ENCODE results near the gene MX1.

Gene MX1

DNA sequence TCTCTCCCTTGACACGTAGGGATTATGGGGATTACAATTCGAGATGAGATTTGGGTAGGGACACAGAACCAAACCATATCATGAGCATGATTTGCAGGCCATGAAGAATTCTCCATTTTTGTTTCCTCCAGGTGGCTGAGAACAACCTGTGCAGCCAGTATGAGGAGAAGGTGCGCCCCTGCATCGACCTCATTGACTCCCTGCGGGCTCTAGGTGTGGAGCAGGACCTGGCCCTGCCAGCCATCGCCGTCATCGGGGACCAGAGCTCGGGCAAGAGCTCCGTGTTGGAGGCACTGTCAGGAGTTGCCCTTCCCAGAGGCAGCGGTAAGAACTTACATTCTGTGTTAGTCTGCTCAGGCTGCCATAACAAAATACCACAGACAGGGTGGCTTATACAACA, 9.7 kb downstream of the MX1 start:
- DNase-seq: no peak

DNA sequence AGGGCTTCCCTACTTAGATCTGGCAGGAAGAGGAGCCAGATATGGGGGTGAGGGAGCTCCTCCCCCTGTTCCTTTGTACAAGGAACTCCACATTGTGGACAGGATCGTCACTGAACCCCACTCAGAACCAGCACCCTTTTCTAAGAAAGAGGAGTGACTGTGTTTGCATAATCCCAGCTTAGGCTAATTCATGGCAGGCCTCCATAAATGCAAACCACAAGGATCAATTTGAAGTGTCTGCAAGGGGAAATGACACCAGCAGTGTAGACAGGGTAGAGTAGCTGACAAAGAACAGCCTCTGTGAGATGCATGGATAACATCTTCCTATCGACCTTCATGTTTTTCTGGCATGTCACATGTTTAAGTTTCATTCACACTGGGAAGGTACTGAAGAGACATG, 11.7 kb downstream of the MX1 start:
- no peak for DNase-seq

DNA sequence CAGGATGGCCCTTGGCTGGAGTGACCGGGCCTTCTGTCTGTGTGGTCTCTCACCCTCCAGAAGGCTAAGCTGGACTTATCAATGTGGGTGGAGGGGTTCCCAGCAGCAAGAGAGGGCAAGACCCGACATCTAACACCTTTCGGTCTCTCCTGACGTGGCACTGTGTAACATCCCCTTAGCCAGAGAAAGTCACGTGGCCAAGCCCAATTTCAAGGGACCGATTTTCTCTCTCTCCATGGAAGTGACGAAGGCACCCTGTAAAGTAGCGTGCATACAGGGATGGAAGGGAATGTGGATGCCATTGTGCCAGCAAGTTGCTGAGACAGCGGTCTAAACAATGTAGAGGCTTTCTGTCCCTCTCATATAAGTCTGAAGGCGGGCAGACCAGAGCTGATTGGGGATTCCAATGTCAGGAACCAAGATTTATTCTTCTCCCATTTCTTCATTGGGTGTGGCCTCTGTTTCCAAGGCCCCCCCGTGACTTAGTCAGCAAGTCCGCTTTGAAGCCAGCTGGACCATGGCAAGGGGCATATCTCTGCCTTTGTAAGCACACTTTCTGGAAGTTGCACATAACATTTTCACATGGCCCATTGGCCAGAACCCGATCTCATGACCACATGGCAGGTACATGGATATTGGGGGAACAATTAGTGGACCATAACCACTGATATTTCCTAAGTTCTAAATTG, 12.5 kb downstream of the MX1 start:
- DNase-seq: no peak

DNA sequence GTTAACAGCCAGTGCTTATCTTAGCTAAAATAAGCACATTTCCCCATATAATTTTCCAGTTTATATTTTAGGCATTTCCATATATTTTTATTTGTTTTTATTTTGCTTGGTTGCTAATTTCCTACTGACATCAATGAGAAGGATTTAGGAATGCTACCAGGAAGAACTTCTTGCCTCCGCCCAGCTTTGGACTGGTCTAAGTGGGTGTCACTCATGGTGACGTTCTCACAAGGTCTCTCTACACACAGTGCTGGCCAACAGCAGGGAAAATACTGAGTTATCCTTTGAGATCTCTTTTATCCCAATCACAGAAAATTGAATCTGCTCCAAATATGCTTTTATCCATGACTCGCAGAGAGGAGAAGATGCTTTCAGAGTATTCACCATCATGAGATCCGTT, 13.2 kb downstream of the MX1 start:
- DNase-seq: no peak

DNA sequence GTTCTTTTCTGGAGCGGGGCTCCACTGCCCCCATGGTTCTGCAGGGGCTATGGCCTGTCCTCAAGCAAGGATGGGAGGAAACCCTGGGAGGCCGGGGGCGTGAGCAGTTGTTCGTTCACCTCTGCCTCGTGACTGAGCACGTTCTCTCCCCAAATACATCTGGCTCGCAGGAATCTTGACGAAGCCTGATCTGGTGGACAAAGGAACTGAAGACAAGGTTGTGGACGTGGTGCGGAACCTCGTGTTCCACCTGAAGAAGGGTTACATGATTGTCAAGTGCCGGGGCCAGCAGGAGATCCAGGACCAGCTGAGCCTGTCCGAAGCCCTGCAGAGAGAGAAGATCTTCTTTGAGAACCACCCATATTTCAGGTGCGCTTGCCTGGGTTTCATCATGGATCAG, 15.5 kb downstream of the MX1 start:
- DNase-seq: no peak

DNA sequence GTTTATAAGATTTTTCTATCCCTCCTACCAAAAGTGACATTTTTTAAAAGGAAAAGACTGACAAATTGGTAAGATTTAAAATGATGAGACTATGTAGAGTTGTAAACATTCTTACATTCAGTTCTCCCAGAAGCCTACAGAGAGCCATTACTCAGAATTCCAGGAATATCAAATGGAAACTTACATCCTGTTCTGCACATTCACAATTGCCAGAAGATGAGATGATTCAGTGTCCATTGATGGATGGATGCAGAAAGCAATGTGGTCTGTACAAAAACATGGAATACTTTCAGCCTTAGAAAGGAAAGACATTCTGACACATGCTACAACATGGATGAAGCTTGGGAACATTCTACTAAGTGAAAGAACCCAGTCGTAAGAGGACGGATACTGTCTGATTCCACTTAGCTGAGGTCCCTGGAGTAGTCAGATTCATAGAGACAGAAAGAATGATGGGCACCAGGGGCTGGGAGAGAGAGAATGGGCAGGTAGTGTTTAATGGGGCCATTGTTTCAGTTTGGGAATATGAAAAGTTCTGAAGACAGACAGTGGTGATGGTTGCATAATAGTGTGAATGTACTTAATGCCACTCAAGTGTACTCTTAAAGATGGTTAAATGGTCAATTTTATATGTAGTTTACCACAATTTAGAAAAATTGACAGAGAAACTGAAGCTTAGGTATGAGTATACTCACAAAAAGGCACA, 16.6 kb downstream of the MX1 start:
- no peak for DNase-seq

DNA sequence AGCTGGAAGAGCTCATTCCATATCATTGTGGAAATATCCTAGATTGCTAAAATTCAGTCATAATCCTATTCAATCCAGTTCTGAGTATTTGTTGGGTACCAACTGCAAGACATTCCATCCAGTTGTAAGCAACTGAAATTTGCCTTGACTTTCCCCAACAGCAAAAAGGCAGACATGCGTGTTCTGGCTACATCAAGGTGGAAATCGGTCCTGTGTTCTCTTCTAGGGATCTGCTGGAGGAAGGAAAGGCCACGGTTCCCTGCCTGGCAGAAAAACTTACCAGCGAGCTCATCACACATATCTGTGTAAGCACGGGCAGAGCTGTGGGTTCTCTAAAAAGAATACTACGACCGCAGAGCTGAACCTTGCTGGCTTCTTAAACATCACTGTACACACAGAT, 17.5 kb downstream of the MX1 start:
- no peak for DNase-seq

DNA sequence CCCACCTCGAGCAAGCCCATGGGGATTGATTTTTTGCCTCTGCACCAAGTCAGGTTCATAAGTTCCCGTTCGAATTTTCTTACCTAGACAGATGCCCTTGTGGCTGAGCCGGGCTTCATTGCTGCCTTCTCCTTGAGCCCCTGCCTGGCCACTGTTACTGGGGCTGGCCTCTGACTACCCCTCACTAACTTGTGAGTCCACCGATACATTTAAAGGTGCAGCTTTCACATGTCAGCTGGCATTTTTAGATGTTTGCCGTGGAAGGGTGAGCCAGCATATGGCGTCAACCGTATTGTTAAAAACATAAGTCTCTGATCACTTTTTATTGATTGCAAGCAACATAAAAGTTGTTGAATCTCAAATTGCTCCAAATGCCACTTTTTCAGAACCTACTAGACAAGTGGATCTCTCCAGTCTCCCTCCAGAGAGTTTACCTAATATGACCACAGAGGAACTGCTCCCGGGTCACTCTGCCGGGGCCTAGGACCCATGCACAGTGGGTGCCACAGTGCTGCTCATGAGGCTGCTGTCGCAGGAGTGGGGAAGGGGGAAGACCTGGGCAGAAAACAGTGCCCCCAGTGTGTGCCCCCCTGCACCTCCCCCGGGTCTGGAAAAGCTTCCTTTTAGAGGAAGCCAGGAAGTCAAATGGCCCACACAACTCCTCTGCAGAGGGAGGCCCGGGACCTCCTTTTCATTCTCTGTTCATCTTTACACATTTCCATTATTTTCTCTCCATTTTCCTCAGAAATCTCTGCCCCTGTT, 18.8 kb downstream of the MX1 start:
- no peak for DNase-seq

DNA sequence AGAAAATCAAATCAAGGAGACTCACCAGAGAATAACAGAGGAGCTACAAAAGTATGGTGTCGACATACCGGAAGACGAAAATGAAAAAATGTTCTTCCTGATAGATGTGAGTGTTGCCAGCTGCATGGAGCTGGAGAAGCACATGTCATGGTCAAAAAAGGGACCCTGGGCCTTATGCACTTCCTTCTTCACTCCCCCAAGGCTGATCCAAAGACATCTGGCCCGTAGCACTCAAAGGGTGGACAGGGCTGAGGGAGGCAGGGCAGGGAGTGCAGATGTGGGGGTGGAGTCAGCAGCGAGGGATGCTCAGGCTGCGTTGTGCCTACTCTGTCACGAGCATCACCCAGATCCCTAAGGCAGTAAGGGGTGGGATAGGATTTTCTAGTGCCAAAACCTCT, 19.4 kb downstream of the MX1 start:
- no peak for DNase-seq

DNA sequence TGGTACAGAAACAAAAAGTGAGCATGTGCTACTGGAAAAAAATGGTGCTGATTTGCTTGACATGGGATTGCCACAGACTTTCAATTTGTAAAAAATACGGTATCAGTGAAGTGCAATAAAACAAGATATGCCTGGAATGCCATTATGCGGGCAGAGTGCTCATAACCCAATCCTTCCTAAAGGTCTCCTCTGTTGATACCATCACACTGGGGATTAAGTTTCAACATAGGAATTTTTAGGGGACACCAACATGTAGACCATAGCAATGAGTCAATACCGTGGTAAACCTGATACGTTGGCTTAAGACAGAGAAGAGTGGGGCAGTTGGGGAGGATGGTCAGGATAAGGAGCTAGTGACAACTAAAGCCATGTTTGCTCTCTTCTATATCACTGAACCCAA, 20.5 kb downstream of the MX1 start:
- DNase-seq: no peak

DNA sequence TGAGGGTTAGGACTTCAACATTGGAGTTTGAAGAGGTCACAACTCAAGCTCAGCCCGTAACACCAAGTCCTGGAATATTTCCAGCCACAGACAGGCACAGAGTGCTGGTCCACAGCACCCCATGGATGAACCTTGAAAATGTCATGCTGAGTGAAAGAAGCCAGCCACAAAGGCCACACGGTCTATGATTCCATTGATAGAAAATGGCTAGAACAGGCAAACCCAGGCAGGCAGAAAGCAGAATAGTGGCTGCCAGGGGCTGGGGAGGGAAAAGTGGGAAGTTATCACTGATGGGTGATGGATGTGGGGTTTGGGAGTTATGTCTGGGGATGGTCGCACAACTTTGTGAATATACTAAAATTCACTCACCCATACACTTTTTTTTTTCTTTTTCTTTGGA, 21.3 kb downstream of the MX1 start:
- no peak for DNase-seq

DNA sequence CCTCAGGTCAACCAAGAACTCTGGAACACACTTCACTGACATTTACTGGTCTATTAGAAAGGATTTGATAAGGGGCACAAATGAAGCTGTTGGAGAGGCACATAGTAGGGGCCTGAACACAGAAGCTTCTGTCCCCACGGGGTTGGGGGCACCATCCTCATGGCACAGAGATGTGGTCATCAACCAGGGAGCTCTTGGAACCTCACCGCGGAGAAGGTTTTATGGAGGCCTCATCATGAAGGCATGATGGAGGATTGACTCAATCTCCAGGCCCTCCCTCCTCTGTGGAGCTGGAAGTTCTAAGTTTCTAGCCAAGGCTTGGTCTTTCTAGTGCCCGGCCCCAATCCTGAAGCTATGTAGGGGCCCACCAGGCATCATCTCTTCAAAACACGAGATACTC, 23.6 kb downstream of the MX1 start:
- no peak for DNase-seq

DNA sequence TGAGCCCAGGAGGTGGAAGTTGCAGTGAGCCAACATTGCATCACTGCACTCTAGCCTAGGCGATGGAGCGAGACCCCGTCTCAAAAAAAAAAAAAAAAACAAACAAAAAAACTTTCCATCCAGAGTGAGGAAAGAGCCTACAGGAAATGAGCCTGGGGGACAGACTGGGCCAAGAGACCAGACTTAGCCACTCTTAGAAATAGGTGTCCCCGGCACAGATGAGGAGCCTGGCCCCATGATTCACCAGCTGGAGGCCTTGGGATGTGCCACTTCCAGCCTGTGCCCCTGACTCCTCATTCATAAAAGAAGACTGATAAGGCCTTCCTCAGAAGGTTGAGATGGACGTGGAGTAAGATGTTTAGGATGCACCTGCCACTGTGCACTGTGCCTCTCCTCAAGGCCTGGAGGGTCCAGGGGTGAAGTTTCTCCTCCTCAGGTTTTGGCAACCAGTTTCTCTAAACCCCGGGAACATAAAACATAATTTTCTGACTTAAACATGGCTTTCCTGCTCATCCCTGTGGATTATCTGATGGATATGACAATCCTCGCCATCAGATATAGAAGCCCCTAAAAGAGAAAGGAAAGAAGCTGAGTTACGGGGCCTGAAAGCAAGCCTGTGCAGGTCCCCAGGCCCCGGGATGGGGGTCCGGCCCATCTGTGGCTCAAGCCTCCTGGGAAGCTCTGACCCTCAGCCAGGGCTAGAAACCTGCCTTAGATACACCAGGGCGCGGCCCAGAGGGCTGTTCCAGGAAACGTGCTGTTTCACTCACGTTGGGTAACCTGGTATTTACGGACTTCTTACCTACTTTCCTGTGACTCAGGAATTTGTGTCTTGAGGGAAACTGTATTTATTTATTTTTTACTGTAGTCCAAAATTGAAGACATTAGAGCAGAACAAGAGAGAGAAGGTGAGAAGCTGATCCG, 26.0 kb downstream of the MX1 start:
- DNase-seq: no peak

DNA sequence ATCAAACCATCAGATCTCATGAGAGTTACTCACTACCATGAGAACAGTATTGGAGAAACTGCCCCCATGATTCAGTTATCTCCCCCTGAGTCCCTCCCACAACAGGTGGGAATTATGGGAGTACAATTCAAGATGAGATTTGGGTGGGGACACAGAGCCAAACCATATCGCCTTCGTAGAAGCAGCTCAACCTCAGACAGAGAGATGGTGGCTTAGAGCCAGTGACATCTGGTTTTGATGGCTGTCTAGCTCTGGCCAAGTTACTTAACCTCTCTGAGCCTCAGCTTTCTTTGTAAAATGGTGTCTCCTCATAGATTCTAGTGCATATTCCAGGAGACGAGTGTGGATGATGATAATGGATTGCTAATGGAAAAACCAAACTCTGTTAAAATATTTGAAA, 27.2 kb downstream of the MX1 start:
- no peak for DNase-seq

DNA sequence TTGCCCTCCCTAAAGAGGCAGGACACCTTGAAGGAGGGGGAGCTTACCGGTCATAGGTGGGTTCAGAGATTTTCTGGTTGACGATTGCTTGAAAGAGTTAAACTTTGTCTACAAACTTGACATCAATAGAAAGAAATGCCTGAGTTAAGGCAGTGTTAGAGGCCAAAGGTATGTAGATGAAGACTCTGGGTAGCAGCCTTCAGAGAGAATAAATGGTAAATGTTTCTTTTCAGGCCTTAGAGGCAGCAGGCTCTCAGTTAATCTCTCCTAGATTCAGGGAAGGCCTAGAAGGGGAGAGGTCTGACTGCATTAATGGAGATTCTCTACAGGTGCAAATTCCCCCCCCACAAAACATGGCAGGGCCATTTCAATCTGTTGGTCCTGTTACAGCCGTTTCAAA, 27.7 kb downstream of the MX1 start:
- no peak for DNase-seq

DNA sequence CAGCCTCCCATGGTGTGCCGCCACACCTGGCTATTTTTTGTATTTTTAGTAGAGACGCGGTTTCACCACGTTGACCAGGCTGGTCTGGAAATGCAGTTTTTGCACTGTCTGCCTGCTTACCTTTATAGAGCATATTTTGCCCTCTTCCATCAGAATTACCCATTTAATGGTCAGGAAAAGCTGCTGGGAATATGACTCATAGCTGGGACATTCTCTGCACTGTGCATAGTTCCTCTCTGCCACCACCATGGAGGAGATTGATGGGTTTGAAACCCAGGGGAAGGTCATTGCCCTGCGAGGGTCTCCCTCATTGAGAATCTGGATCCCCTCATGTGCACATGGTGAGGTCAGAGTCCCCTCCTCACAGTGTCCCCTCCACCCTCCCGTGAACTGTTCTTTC, 32.1 kb downstream of the MX1 start:
- no peak for DNase-seq

DNA sequence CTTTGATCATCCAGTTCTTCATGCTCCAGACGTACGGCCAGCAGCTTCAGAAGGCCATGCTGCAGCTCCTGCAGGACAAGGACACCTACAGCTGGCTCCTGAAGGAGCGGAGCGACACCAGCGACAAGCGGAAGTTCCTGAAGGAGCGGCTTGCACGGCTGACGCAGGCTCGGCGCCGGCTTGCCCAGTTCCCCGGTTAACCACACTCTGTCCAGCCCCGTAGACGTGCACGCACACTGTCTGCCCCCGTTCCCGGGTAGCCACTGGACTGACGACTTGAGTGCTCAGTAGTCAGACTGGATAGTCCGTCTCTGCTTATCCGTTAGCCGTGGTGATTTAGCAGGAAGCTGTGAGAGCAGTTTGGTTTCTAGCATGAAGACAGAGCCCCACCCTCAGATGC, 32.5 kb downstream of the MX1 start:
- DNase-seq: no peak

DNA sequence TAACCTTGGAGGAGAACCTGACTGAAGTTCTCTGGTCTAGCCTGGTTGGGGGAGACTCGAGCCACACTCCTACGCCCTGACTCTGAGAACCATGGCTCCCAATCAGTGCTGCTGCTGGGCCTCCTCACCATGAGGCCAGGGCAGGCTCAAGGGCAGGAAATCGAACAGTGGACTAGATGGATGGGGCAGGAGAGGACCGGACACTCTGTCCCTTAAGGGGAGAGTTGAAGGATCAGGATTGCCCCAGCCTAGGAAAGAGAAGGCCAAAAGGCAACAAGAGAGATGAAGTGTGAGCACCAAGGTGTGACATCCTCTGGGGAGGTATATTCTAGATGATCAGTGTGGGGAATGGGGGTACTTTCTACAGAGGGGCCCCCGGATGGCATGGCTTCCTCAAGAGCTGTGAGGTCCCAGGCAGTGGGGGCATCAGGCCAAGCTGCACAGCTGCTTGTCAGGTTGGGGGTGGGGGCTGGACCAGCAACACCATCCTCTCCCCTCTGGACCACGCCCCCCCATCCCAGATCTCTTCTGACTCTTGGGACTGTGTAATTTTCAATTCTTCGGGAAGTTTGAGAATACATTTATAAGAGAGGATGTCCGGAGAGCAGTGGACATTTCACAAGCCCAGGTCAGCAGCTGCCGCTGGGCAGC, 34.0 kb downstream of the MX1 start:
- no peak for DNase-seq

DNA sequence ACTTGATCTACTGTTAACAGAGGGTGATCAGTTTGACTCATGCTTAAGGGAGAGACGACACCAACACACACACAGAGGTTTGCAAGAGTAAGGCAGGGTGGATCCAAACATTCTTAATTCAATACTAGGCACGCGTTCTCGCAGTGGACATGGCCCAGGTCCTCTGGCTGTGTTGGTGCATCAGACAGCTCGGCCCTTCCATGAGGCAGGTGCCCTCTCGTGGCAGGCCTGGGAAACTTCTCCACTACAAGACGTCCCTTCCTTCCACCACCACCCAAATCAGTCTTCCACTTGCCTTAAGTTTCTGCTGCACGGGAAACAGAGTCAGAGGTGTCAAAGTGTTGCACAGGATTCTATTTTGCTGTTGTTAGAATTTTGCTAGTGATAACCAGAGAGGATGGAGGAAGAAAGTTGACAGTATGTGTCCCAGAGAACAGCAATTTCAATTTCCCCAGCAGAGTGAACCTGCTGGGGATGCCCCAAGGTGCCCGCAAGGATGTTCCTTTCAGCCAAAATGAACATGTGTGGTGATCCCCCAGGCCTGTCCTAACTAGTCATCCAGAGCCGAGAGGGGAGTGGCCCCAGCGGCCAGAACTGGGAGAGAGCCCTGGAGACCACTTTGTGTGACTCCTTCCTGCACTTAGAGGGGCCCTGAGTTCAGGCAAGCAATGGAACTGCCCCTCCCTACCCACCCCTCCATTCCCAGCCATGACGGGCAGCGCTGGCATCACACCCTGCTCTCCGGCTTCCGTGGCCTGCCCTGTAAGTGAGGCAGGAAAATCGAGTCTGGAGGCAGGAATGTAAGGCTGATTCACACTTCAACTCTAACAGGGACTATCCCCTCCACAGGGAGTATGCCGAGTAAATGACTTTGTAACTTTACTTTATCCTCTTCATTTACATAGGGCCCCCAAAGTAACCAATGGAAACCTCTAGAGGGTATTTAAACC, 34.8 kb downstream of the MX1 start:
- peak; percentile 49 to 66 for DNase-seq

DNA sequence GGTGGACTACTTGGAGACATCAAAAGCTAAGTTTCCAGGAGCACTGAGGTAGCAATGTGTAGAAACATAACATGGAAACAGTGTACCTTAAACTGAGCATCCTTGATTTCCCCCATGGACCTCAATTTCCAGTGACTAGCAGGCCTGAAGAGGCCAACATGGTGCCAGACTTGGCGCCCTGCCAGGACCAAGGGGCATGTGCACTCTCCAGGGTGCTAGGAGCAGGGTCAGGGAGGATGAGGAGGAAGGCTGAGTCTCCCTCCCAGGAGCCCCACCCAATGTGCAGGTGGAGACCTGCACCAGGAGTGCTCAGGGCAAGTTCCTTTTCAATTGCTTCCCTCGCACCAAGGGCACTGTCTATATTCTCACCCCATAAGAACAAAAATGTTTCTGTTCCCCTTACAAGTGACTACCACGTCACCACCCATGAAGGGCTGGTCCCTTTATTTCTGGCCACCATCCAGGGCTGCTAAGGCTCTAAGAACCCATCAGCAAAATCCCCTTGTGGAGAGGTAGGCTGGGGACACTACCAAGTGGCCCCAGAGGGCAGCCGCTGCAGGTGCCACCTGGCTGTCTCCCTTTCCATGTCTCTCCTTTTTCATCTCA, 39.2 kb downstream of the MX1 start:
- no peak for DNase-seq

Measured in inflammatory macrophage treated with lipopolysaccharide for 1 hour (primary cell).